Measurements from ENCODE around the gene ACOT11. TPM values are rescaled to one million over a fixed set of nuclear protein-coding genes. Genes with fewer than 3 reads are reported as not detected.

The ACOT11 gene
- polyA plus RNA-seq, 1 experiment: 2.4 TPM

- TF ChIP-seq, protein P1, sequence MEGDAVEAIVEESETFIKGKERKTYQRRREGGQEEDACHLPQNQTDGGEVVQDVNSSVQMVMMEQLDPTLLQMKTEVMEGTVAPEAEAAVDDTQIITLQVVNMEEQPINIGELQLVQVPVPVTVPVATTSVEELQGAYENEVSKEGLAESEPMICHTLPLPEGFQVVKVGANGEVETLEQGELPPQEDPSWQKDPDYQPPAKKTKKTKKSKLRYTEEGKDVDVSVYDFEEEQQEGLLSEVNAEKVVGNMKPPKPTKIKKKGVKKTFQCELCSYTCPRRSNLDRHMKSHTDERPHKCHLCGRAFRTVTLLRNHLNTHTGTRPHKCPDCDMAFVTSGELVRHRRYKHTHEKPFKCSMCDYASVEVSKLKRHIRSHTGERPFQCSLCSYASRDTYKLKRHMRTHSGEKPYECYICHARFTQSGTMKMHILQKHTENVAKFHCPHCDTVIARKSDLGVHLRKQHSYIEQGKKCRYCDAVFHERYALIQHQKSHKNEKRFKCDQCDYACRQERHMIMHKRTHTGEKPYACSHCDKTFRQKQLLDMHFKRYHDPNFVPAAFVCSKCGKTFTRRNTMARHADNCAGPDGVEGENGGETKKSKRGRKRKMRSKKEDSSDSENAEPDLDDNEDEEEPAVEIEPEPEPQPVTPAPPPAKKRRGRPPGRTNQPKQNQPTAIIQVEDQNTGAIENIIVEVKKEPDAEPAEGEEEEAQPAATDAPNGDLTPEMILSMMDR (IDR thresholded peaks at IDR 0.05; ENCODE audit: insufficient read depth, low read depth, low read length): no peak
- no peaks in the 10 kb centered on the region for H3K36me3 ChIP-seq (ENCODE audit: control insufficient read depth, insufficient read depth, low read length)
- peaks cover 8% of the 10 kb centered on the region for H3K27me3 ChIP-seq (ENCODE audit: control insufficient read depth, insufficient read depth, low read length)
- no peak overlapping the region for H3K4me3 ChIP-seq (ENCODE audit: low read depth, low read length)
- ChIA-PET CTCF (interaction anchor here (0.7 to 1.1 kb wide), 4 partner anchors 12 to 379 kb away, joined by 3 to 4 read pairs (median 4); no protein-coding TSS in a partner anchor), POLR2A (no interaction called here)
- no peak for DNase-seq (ENCODE audit: low read depth)
Measured at GRCh38 chr1:54500107-54500431, 48.0 kb upstream of the ACOT11 start.

DNA sequence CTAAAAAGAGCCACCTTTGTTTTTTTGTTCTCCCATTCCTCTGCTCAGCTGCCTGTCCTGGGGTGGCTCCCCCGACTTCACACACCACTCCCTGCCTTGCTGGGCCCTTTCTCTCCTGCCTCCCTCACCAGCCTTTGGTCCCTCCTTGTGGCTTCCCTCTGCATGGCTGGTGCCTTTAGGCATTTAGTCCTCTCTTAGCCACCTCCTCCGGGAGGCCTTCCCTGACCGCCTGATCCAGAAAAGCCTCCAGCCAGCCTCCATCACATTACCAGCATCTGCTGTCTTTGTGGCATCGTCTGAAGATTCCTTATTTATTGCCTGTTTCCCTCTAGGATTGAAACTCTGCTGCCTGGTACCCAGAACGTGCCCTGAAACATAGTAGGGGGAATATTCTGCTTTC, 46.2 kb upstream of the ACOT11 start:
- H3K36me3 ChIP-seq (ENCODE audit: control insufficient read depth, insufficient read depth, low read length): no peaks in the 10 kb centered on the region
- peaks cover 8% of the 10 kb centered on the region for H3K27me3 ChIP-seq (ENCODE audit: control insufficient read depth, insufficient read depth, low read length)
- CTCF ChIA-PET: no interaction called here
- POLR2A ChIA-PET: no interaction called here
- no peak for DNase-seq (ENCODE audit: low read depth)
- TF ChIP-seq, protein P1 (IDR thresholded peaks at IDR 0.05; ENCODE audit: insufficient read depth, low read depth, low read length): no peak
- no peak overlapping the region for H3K4me3 ChIP-seq (ENCODE audit: low read depth, low read length)

DNA sequence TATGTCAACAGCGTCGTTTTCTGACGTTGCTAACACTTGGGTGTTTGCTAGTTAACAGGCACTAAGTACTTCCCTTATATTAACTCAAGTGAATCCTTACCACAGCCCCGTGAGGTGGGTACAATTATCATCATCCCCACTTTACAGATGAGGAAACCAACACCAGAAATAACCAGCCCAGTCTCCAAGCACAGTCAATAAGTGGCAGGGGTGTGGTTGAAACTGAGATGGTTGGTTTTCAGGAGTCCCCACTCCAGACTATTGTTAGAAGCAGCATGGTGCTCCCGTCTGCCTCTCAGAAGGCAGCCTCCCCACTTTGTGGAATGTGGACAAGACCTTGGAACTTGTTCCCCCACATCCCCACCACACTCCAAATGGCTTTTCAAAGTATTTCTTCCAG, 45.7 kb upstream of the ACOT11 start:
- POLR2A ChIA-PET: no interaction called here
- no peak for DNase-seq (ENCODE audit: low read depth)
- Histone ChIP-seq H3K27me3 (ENCODE audit: control insufficient read depth, insufficient read depth, low read length) (peaks cover 6% of the 10 kb centered on the region), H3K36me3 (ENCODE audit: control insufficient read depth, insufficient read depth, low read length) (no peaks in the 10 kb centered on the region), H3K4me3 (ENCODE audit: low read depth, low read length) (no peak overlapping the region)
- CTCF ChIA-PET: no interaction called here
- TF ChIP-seq, protein P1 (IDR thresholded peaks at IDR 0.05; ENCODE audit: insufficient read depth, low read depth, low read length): no peak

GRCh38 chr1:54506594-54506993, 41.4 kb upstream of the ACOT11 start:
- no peak for DNase-seq (ENCODE audit: low read depth)
- no peaks in the 10 kb centered on the region for H3K36me3 ChIP-seq (ENCODE audit: control insufficient read depth, insufficient read depth, low read length)
- H3K4me3 ChIP-seq (ENCODE audit: low read depth, low read length): no peak overlapping the region
- ChIA-PET CTCF (interaction anchor here (1.7 kb wide), 1 partner anchor 17 kb away, joined by 3 read pairs; no protein-coding TSS in a partner anchor), POLR2A (no interaction called here)
- peaks cover 1% of the 10 kb centered on the region; the same call in 1 of the 2 replicates for H3K27me3 ChIP-seq (ENCODE audit: control insufficient read depth, insufficient read depth, low read length)
- TF ChIP-seq, protein P1 (IDR thresholded peaks at IDR 0.05; ENCODE audit: insufficient read depth, low read depth, low read length): no peak

GRCh38 chr1:54507033-54507870, 40.8 kb upstream of the ACOT11 start:
- TF ChIP-seq, protein P1 (IDR thresholded peaks at IDR 0.05; ENCODE audit: insufficient read depth, low read depth, low read length): no peak
- H3K4me3 ChIP-seq (ENCODE audit: low read depth, low read length): no peak overlapping the region
- H3K36me3 ChIP-seq (ENCODE audit: control insufficient read depth, insufficient read depth, low read length): no peaks in the 10 kb centered on the region
- CTCF ChIA-PET: interaction anchor here (1.7 kb wide), 1 partner anchor 18 kb away, joined by 3 read pairs; no protein-coding TSS in a partner anchor
- POLR2A ChIA-PET: no interaction called here
- no peak for DNase-seq (ENCODE audit: low read depth)
- H3K27me3 ChIP-seq (ENCODE audit: control insufficient read depth, insufficient read depth, low read length): no peaks in the 10 kb centered on the region

All from BJ (cell line).